ENCODE measurements around the gene PCDH9. TPM values are rescaled to one million over a fixed set of nuclear protein-coding genes. Genes with fewer than 3 reads are reported as not detected.

PCDH9 gene
- polyA plus RNA-seq, 3 donors, result 0.03 TPM; not detected in 1

DNA sequence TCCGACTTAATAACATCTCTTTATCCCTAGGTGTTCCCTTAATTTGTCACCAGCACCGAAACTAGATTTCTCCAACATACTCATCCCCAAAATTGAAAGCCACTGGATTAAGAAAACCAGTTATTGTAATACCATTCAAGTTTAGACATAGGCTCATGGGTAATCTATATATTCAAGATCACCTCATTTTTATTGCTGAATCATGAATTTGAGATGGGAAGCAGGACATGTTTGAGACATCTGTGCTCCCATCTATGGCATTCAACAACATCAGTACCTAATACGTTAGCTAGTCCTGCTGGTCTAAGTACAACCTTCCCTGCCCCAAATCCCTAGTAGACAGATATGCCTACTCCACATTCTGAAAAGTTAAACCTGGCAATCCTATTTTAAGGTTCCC, 820.6 kb downstream of the PCDH9 start:
- no peak overlapping the region for H3K4me2 ChIP-seq (replicated peaks; ENCODE audit: extremely low read depth, low read length, poor library complexity, severe bottlenecking)
- H3K27me3 Mint-ChIP-seq (ENCODE audit: low read depth in 3 of 3), result no peaks in the 10 kb centered on the region
- intact Hi-C loops (cut with micrococcal nuclease), result no loop called here
- no peak overlapping the region for H3K4me3 Mint-ChIP-seq
- H3K79me2 ChIP-seq (ENCODE audit: insufficient read depth, low read length), result no peaks in the 10 kb centered on the region
- H3K9ac ChIP-seq (ENCODE audit: insufficient read depth, low read length, poor library complexity, severe bottlenecking), result no peak overlapping the region
- no peak overlapping the region for H2AFZ ChIP-seq (ENCODE audit: insufficient read depth, low read depth, low read length, poor library complexity, severe bottlenecking)
- 91% methylated on average over 1 of the region's 3 CpGs for WGBS (ENCODE audit: insufficient coverage)
- TF ChIP-seq, protein P1, sequence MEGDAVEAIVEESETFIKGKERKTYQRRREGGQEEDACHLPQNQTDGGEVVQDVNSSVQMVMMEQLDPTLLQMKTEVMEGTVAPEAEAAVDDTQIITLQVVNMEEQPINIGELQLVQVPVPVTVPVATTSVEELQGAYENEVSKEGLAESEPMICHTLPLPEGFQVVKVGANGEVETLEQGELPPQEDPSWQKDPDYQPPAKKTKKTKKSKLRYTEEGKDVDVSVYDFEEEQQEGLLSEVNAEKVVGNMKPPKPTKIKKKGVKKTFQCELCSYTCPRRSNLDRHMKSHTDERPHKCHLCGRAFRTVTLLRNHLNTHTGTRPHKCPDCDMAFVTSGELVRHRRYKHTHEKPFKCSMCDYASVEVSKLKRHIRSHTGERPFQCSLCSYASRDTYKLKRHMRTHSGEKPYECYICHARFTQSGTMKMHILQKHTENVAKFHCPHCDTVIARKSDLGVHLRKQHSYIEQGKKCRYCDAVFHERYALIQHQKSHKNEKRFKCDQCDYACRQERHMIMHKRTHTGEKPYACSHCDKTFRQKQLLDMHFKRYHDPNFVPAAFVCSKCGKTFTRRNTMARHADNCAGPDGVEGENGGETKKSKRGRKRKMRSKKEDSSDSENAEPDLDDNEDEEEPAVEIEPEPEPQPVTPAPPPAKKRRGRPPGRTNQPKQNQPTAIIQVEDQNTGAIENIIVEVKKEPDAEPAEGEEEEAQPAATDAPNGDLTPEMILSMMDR (IDR thresholded peaks at IDR 0.05), result no peak
- no peak overlapping the region for H3K27ac ChIP-seq (ENCODE audit: low read depth in 1 of 2, low read length in 2 of 2)
- H3K9me3 Mint-ChIP-seq, result peaks cover 0 to 3% (median 0%) of the 10 kb centered on the region in 7 donors
- H4K20me1 ChIP-seq (ENCODE audit: insufficient read depth, low read length), result no peaks in the 10 kb centered on the region
- no peaks in the 10 kb centered on the region for H3K9me3 ChIP-seq (replicated peaks in 1 of 2; ENCODE audit: control insufficient read depth in 1 of 2, insufficient read depth in 1 of 2, low read length in 2 of 2)
- H3K27me3 ChIP-seq (ENCODE audit: control insufficient read depth in 2 of 2, insufficient read depth in 2 of 2, low read length in 2 of 2), result no peaks in the 10 kb centered on the region
- H3K36me3 Mint-ChIP-seq, result no peaks in the 10 kb centered on the region
- H3K4me3 ChIP-seq (replicated peaks in 1 of 3; ENCODE audit: low read depth in 2 of 3, low read length in 3 of 3), result no peak overlapping the region
- H3K4me1 ChIP-seq (ENCODE audit: control insufficient read depth in 1 of 2, insufficient read depth in 2 of 2, low read length in 2 of 2), result no peaks in the 10 kb centered on the region
- no peaks in the 10 kb centered on the region for H3K36me3 ChIP-seq (replicated peaks in 1 of 2; ENCODE audit: control insufficient read depth in 1 of 2, insufficient read depth in 2 of 2, low read length in 2 of 2)
- H3K4me1 Mint-ChIP-seq, result no peaks in the 10 kb centered on the region
- H3K27ac Mint-ChIP-seq, result no peak overlapping the region
- DNase-seq, result no peak

DNA sequence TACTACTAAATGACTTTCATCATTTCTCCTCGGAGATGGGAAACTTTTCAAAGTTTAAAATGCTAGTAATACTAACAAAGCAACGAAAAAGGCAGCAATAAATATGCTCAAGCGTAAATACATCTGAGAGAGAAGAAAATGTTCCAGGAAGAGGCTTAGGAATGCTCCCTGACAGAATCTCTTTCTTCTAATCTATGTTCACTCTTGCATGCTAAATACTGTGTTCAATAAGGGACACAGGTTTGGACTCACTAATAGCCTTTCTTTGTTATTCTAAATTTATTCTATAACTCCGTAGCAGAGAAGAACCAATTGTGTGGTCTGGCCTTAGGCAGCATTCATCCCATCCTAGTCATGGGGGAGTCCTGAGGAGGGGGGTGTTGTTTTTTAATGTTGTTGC, 823.0 kb downstream of the PCDH9 start:
- no peak overlapping the region for H2AFZ ChIP-seq (ENCODE audit: insufficient read depth, low read depth, low read length, poor library complexity, severe bottlenecking)
- H3K79me2 ChIP-seq (ENCODE audit: insufficient read depth, low read length), result no peaks in the 10 kb centered on the region
- no peaks in the 10 kb centered on the region for H3K4me1 ChIP-seq (ENCODE audit: control insufficient read depth in 1 of 2, insufficient read depth in 2 of 2, low read length in 2 of 2)
- H3K36me3 Mint-ChIP-seq, result no peaks in the 10 kb centered on the region
- no peaks in the 10 kb centered on the region for H3K4me1 Mint-ChIP-seq
- H3K27ac ChIP-seq (ENCODE audit: low read depth in 1 of 2, low read length in 2 of 2), result no peak overlapping the region
- peaks cover 0 to 4% (median 2%) of the 10 kb centered on the region in 7 donors for H3K9me3 Mint-ChIP-seq
- no peak overlapping the region for H3K9ac ChIP-seq (ENCODE audit: insufficient read depth, low read length, poor library complexity, severe bottlenecking)
- no peak for DNase-seq
- H4K20me1 ChIP-seq (ENCODE audit: insufficient read depth, low read length), result no peaks in the 10 kb centered on the region
- no peaks in the 10 kb centered on the region for H3K27me3 ChIP-seq (ENCODE audit: control insufficient read depth in 2 of 2, insufficient read depth in 2 of 2, low read length in 2 of 2)
- H3K9me3 ChIP-seq (replicated peaks in 1 of 2; ENCODE audit: control insufficient read depth in 1 of 2, insufficient read depth in 1 of 2, low read length in 2 of 2), result no peaks in the 10 kb centered on the region
- intact Hi-C loops (cut with micrococcal nuclease), result no loop called here
- H3K27me3 Mint-ChIP-seq (ENCODE audit: low read depth in 3 of 3), result no peaks in the 10 kb centered on the region
- H3K27ac Mint-ChIP-seq, result no peak overlapping the region
- no peak overlapping the region for H3K4me2 ChIP-seq (replicated peaks; ENCODE audit: extremely low read depth, low read length, poor library complexity, severe bottlenecking)
- H3K36me3 ChIP-seq (replicated peaks in 1 of 2; ENCODE audit: control insufficient read depth in 1 of 2, insufficient read depth in 2 of 2, low read length in 2 of 2), result no peaks in the 10 kb centered on the region
- no peak overlapping the region for H3K4me3 ChIP-seq (replicated peaks in 1 of 3; ENCODE audit: low read depth in 2 of 3, low read length in 3 of 3)
- TF ChIP-seq, protein P1 (IDR thresholded peaks at IDR 0.05), result no peak
- 92% methylated on average over 2 of the region's 4 CpGs for WGBS (ENCODE audit: insufficient coverage)
- H3K4me3 Mint-ChIP-seq, result no peak overlapping the region
